DND-41 (cell line): ENCODE data around the gene PDGFRB.

ENCODE experiments used
- EZH2 ChIP-seq: IDR thresholded peaks from 3 replicates; pipeline ENCODE4 v1.6.1; 2012; ENCODE audit warnings: borderline replicate concordance, low read depth, mild to moderate bottlenecking, moderate library complexity, low read length, inconsistent platforms; ENCODE audit not compliant: severe bottlenecking
- TF ChIP-seq, protein P1 (sequence below): IDR thresholded peaks from 2 replicates; pipeline ENCODE4 v1.5.1; 2012; ENCODE audit warnings: borderline replicate concordance, low read length, moderate library complexity, mild to moderate bottlenecking; ENCODE audit not compliant: poor library complexity, severe bottlenecking; ENCODE audit errors: extremely low read depth

DNA sequence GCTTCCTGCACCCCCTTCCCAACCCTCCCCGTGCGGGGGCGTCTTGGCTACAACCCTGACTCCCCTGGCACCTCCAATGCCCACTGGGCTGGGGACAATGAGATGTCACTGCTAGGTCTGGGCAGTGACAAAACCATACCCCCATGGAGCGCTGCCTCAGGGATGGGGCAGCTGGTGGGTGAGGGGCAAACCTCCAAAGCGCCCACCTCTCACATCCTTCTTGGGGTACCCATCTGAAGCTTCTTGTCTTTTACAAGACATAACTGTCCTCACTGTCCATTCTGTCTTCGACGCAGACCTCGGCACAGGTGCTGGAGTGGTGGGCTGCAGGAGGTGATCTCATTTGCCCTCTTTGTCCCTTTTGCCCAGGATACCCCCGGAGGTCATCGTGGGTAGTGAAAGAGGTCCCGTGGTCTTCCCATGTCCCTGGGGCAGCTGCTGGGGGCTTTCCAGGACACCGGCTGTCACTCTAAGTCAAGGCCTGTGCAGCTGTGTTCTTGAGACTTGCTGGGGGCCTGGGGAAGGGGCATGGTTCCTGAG is 41.5 kb downstream of the PDGFRB start:
- TF ChIP-seq, protein P1, sequence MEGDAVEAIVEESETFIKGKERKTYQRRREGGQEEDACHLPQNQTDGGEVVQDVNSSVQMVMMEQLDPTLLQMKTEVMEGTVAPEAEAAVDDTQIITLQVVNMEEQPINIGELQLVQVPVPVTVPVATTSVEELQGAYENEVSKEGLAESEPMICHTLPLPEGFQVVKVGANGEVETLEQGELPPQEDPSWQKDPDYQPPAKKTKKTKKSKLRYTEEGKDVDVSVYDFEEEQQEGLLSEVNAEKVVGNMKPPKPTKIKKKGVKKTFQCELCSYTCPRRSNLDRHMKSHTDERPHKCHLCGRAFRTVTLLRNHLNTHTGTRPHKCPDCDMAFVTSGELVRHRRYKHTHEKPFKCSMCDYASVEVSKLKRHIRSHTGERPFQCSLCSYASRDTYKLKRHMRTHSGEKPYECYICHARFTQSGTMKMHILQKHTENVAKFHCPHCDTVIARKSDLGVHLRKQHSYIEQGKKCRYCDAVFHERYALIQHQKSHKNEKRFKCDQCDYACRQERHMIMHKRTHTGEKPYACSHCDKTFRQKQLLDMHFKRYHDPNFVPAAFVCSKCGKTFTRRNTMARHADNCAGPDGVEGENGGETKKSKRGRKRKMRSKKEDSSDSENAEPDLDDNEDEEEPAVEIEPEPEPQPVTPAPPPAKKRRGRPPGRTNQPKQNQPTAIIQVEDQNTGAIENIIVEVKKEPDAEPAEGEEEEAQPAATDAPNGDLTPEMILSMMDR = no peak
- no peak for TF ChIP-seq EZH2
